ENCODE data around the gene GTF2F2.

The GTF2F2 gene

DNA sequence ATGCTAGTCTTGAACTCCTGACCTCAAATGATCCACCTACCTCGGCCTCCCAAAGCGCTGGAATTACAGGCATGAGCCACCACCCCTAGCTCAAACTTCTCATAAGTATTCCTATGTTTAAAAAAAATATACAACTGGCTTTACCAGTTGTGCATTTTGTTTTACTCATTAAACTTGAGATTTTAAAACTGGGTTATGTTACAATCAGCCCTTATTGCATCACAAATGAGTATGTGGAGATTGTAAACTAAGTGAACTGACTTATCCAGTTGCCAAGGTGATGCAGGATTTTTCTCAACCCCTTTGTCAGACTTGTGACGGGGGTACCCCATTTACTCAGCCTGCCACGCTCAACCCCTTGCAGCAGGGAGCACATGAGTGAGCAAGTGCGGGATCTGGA is 14.4 kb upstream of the GTF2F2 start:
- no peak overlapping the region for H3K4me3 ChIP-seq (replicated peaks; ENCODE audit: low read depth, low read length)
- DNase-seq (ENCODE audit: low read depth): no peak
- TF ChIP-seq, protein P1, sequence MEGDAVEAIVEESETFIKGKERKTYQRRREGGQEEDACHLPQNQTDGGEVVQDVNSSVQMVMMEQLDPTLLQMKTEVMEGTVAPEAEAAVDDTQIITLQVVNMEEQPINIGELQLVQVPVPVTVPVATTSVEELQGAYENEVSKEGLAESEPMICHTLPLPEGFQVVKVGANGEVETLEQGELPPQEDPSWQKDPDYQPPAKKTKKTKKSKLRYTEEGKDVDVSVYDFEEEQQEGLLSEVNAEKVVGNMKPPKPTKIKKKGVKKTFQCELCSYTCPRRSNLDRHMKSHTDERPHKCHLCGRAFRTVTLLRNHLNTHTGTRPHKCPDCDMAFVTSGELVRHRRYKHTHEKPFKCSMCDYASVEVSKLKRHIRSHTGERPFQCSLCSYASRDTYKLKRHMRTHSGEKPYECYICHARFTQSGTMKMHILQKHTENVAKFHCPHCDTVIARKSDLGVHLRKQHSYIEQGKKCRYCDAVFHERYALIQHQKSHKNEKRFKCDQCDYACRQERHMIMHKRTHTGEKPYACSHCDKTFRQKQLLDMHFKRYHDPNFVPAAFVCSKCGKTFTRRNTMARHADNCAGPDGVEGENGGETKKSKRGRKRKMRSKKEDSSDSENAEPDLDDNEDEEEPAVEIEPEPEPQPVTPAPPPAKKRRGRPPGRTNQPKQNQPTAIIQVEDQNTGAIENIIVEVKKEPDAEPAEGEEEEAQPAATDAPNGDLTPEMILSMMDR (IDR thresholded peaks at IDR 0.05; ENCODE audit: low read length, missing control alignments): no peak

DNA sequence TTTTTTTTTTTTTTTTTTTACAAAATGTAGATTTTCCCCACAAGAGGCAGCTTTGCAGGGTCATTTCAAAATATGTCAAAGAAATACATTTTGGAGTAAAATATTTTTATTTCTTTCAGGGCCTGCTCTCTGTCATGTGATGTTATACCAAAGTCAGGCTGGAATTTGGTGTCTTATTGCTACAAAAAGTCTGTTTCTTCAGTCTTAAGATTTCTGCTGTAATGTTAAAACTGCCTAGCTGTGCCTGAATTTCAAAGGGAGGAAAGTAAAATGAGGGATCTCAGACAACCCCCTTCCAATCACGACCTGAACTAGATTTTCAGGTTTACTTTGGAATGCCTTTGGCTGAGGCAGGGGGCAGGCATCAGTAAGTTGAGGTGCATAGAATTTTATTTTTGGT is 12.8 kb upstream of the GTF2F2 start:
- TF ChIP-seq, protein P1 (IDR thresholded peaks at IDR 0.05; ENCODE audit: low read length, missing control alignments): no peak
- no peak for DNase-seq (ENCODE audit: low read depth)
- H3K4me3 ChIP-seq (replicated peaks; ENCODE audit: low read depth, low read length): no peak overlapping the region

DNA sequence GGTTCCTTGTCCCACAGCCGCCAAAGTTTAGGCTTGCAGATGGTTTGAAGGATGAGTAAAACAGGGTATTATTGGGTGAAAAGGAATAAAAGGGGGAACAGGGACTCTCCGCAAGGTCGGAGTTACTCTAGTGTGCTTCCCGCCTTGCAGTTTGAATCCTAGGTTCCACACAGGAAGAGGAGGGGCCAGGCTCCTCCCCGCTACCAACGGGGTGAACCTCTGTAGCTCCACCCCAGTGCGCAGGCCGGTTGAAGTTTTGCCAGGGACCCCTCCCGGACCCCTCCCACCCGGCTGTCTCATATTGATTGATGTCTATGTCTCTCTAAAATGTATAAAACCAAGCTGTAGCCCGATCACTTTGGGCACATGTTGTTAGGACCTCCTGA is 11.6 kb upstream of the GTF2F2 start:
- DNase-seq (ENCODE audit: low read depth): no peak
- H3K4me3 ChIP-seq (replicated peaks; ENCODE audit: low read depth, low read length): no peak overlapping the region
- TF ChIP-seq, protein P1 (IDR thresholded peaks at IDR 0.05; ENCODE audit: low read length, missing control alignments): no peak

DNA sequence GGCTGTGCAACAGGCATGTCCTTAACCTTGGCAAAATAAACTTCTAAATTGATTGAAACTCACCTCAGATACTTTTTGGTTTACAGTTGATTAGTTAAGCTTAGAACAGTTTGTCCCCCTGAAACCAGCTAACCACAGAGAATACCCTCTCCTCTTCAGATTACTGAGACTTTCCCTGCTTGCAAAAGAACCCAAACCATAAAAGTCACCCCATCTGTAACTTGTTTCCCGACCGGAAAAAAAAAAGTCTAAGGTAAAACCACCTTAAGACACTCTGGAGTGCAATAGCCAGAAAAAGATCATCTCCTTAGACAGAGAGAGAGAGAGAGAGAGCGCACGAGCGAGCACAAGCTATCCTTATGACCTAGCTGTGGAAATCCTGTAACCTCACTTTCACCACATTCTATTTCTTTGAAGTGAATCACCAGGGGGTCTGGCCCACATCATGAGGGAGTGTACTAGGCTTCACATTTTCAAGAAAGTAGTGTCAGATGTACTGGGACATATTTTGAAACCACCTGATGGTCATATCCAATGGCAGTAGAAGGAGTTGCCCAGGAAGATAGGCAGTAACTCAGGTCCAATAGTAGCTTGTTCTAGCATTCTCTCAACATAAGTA is 11.1 kb upstream of the GTF2F2 start:
- TF ChIP-seq, protein P1 (IDR thresholded peaks at IDR 0.05; ENCODE audit: low read length, missing control alignments): no peak
- no peak for DNase-seq (ENCODE audit: low read depth)
- H3K4me3 ChIP-seq (replicated peaks; ENCODE audit: low read depth, low read length): no peak overlapping the region

DNA sequence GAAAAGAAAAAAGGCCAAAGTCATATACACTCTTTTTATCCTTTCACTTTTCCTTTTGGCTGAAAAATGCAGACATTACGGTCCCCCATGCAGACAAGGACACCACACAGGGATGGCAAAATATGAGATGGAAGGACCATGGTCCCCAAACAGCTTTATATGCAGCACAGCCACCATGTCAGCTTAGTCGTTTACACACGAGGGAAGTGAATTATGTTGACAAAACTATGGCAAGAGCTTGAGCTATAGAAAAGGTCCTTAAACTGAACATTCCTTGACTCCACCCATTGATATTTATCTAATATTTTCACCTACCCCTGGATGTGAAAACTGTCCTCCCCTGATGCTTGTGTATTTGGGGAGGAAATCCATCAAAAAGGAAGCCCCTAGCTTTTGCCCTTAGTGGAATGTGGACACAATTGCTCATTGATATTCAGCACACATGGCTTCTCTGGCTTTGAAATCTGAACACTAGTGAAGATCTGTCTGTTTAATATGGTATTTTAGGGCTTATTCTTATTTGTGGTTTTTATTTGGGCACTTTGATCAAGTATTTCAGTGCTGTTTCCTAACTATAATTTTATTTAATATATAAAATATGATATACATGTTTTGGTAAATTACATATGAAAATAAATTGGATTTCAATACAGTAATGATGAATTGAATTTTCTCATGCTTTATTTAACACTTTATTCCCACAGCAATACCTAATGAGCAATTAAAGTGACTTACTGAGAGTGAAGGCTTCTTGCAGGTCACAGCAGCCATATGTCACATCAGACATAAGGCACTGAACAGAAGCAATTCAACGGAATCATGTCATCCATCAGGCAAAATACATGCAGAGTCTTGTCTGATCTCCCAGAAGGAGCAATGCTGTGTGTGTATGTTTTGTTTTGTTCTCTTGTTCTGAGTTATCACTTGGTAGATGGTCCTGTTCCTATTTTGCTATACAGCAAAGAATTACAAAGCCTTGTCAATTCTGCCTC is 6.8 kb upstream of the GTF2F2 start:
- H3K4me3 ChIP-seq (replicated peaks; ENCODE audit: low read depth, low read length): no peak overlapping the region
- TF ChIP-seq, protein P1 (IDR thresholded peaks at IDR 0.05; ENCODE audit: low read length, missing control alignments): no peak
- no peak for DNase-seq (ENCODE audit: low read depth)

DNA sequence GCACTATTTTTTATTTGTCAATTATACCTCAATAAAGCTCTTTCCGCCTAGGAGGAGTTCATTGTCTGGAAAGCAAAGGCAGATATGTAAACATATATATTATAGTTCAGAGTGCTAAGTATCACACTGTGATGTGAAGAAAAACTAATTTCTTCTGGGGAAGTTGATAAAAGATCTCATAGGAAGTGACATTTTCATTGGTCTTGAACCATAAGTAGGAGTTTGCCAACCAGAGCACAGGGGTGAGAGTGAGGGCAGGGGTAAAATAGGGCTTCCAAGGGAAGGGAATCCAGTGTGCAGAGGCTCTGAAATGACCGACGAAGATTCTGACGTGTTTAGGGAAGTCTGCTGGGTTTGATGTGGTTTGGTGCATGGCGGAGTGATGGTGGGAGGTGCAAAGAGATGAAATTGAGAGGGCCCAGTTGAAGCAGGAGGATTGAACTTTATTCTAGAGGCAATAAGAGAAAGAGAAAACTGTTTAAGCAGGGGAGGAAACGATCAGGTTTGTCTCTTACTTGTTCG is 780 bp upstream of the GTF2F2 start:
- DNase-seq (ENCODE audit: low read depth): peak; percentile 60
- TF ChIP-seq, protein P1 (IDR thresholded peaks at IDR 0.05; ENCODE audit: low read length, missing control alignments): no peak
- peak overlapping the region; percentile 94 for H3K4me3 ChIP-seq (replicated peaks; ENCODE audit: low read depth, low read length)
